NCI-H774 (cell line): ENCODE measurements around the gene RRM2.
A peak's percentile ranks its signal among the peaks of the same experiment; 100 is the strongest.

Source experiments
- DNase-seq: peaks from one replicate; lab custom pipeline; 2025; lab: John Stamatoyannopoulos, UW

The RRM2 gene

GRCh38 chr2:10158681-10159080, 36.1 kb downstream of the RRM2 start:
- DNase-seq, result no peak

- DNase-seq, result no peak
Observed at GRCh38 chr2:10159086-10159485, 36.5 kb downstream of the RRM2 start.

- DNase-seq, result no peak
Observed at GRCh38 chr2:10159581-10160131, 37.1 kb downstream of the RRM2 start.

GRCh38 chr2:10160203-10160955, 37.8 kb downstream of the RRM2 start:
- DNase-seq, result no peak

- DNase-seq, result peak; percentile 19
Observed at GRCh38 chr2:10161206-10161931, 38.8 kb downstream of the RRM2 start.

GRCh38 chr2:10161961-10162441, 39.5 kb downstream of the RRM2 start:
- DNase-seq, result peak; percentile 89

GRCh38 chr2:10162586-10163497, 40.3 kb downstream of the RRM2 start:
- peak; percentile 42 for DNase-seq

- no peak for DNase-seq
Observed at GRCh38 chr2:10163498-10164486, 41.3 kb downstream of the RRM2 start.

GRCh38 chr2:10164601-10165000, 42.1 kb downstream of the RRM2 start:
- no peak for DNase-seq

GRCh38 chr2:10165282-10165681, 42.7 kb downstream of the RRM2 start:
- no peak for DNase-seq

- no peak for DNase-seq
Observed at GRCh38 chr2:10165861-10166675, 43.5 kb downstream of the RRM2 start.

GRCh38 chr2:10166676-10167292, 44.2 kb downstream of the RRM2 start:
- DNase-seq, result peak; percentile 21

GRCh38 chr2:10167316-10167715, 44.8 kb downstream of the RRM2 start:
- no peak for DNase-seq

- DNase-seq, result no peak
Observed at GRCh38 chr2:10168221-10168620, 45.7 kb downstream of the RRM2 start.

- DNase-seq, result no peak
Observed at GRCh38 chr2:10169053-10169578, 46.6 kb downstream of the RRM2 start.

- no peak for DNase-seq
Observed at GRCh38 chr2:10169581-10169980, 47.0 kb downstream of the RRM2 start.

- DNase-seq, result no peak
Observed at GRCh38 chr2:10170256-10170655, 47.7 kb downstream of the RRM2 start.

- no peak for DNase-seq
Observed at GRCh38 chr2:10171006-10171800, 48.7 kb downstream of the RRM2 start.
